K562 (cell line): Measurements from ENCODE around the gene TMEM209. TPM values are rescaled to one million over a fixed set of nuclear protein-coding genes. Genes with fewer than 3 reads are reported as not detected.

ENCODE experiments used
- ATF1 ChIP-seq, 2 experiments: fragments of 450-650 bp in 1 of 2; IDR thresholded peaks; 2 replicates each; pipeline ENCODE4 v1.6.1; 2016; ENCODE audit warnings: missing compliant biosample characterization in 1 of 2, missing genetic modification characterization in 1 of 2
- BACH1 ChIP-seq: fragments of 200-800 bp; sonication (Bioruptor generic); IDR thresholded peaks from 2 replicates; pipeline ENCODE4 v1.6.1; 2016; ENCODE audit warnings: missing genetic modification characterization, missing compliant biosample characterization
- BCOR ChIP-seq: fragments of 450-650 bp; IDR thresholded peaks from 2 replicates; pipeline ENCODE4 v1.6.1; 2016
- FOXA3 ChIP-seq, 2 experiments: fragments of 450-650 bp in 1 of 2; sonication (generic) in 1 of 2; formaldehyde crosslinking; IDR thresholded peaks in 1 of 2; conservative IDR thresholded peaks in 1 of 2; 2 replicates each; pipeline versions ENCODE4 v1.4.0 to v1.8.0; 2020 to 2022; ENCODE audit warnings: mild to moderate bottlenecking in 2 of 2, missing genetic modification reagents in 1 of 2
- GATA2 ChIP-seq: sonication (generic); formaldehyde crosslinking; IDR thresholded peaks from 2 replicates; pipeline ENCODE4 v1.4.0; 2020; ENCODE audit warnings: mild to moderate bottlenecking, missing genetic modification reagents
- NBN ChIP-seq: fragments of 450-650 bp; IDR thresholded peaks from 2 replicates; pipeline ENCODE4 v1.6.1; 2016; ENCODE audit warnings: low read depth, mild to moderate bottlenecking
- NR2C1 ChIP-seq, 2 experiments: fragments of 450-650 bp; IDR thresholded peaks; 2 replicates each; pipeline ENCODE4 v1.6.1; 2017; ENCODE audit warnings: mild to moderate bottlenecking in 2 of 2, antibody characterized with exemption in 1 of 2, inconsistent platforms in 1 of 2, missing compliant biosample characterization in 1 of 2, missing genetic modification characterization in 1 of 2
- RUNX1 ChIP-seq: sonication (generic); IDR thresholded peaks from 2 replicates; pipeline ENCODE4 v1.6.1; 2016; ENCODE audit warnings: antibody characterized with exemption, low read depth
- SETDB1 ChIP-seq: IDR thresholded peaks from one replicate; pipeline ENCODE4 v1.6.1; 2012; ENCODE audit warnings: low read length, control low read depth, inconsistent platforms
- SIRT6 ChIP-seq: IDR thresholded peaks from one replicate; pipeline ENCODE4 v1.6.1; 2012; ENCODE audit warnings: low read depth, mild to moderate bottlenecking, control low read depth, inconsistent platforms, low read length, moderate library complexity
- SMARCA5 ChIP-seq: fragments of 450-650 bp; IDR thresholded peaks from 2 replicates; pipeline ENCODE4 v1.6.1; 2016
- SRSF1 ChIP-seq: fragments of 200-400 bp; formaldehyde crosslinking; IDR thresholded peaks from 2 replicates; pipeline ENCODE4 v1.6.1; 2017; ENCODE audit warnings: mild to moderate bottlenecking, low read depth, low read length, moderate library complexity
- STAT6 ChIP-seq: sonication (generic); formaldehyde crosslinking; IDR thresholded peaks from 2 replicates; pipeline ENCODE4 v1.8.1; 2023; ENCODE audit warnings: mild to moderate bottlenecking, missing genetic modification reagents
- TCF3 ChIP-seq: sonication (generic); formaldehyde crosslinking; IDR thresholded peaks from 2 replicates; pipeline ENCODE4 v1.4.0; 2020; ENCODE audit warnings: mild to moderate bottlenecking, missing genetic modification reagents
- TRIM28 ChIP-seq: fragments of 450-650 bp; IDR thresholded peaks from 2 replicates; pipeline ENCODE4 v1.6.1; 2017
- polyA plus RNA-seq, 8 experiments: library from polyadenylated mRNA; depleted of rRNA in 4 of 8; stranded (reverse) in 5 of 8; unstranded in 3 of 8; fragments of >200 nt; fragmentation: Nextera tagmentation in 2 of 8; fragmentation: Illumina TruSeq in 1 of 8; extraction: Ambion mirVana in 2 of 8; extraction: Trizol in 1 of 8; gene quantifications; 2 replicates each; pipeline versions ENCODE4 v1.2.1 to v1.2.3, GENCODE V29; 2011 to 2014; ENCODE audit warnings: inconsistent platforms in 1 of 8, missing spikeins in 1 of 8
- total RNA-seq, 7 experiments: library from RNA; depleted of rRNA in 6 of 7; stranded (reverse); fragments of >200 nt in 6 of 7; fragmentation: Illumina TruSeq in 2 of 7; extraction: Trizol in 2 of 7; gene quantifications; 2 replicates each; pipeline versions ENCODE4 v1.2.1 to v1.2.3, GENCODE V29; 2011 to 2021; ENCODE audit warnings: low replicate concordance in 1 of 7
- TF ChIP-seq, protein P1 (sequence below): IDR thresholded peaks from 3 replicates; pipeline ENCODE4 v1.6.1; 2011; ENCODE audit warnings: borderline replicate concordance, mild to moderate bottlenecking, moderate library complexity; ENCODE audit not compliant: insufficient read length; ENCODE audit errors: extremely low read depth
- TF ChIP-seq, protein P2 (sequence below): sonication (generic); formaldehyde crosslinking; IDR thresholded peaks from 2 replicates; pipeline ENCODE4 v1.8.1; 2023; ENCODE audit warnings: mild to moderate bottlenecking, missing genetic modification reagents
- TF ChIP-seq, protein P3 (sequence below): fragments of 450-650 bp; formaldehyde crosslinking; IDR thresholded peaks from 2 replicates; pipeline ENCODE4 v1.4.0; 2022; ENCODE audit warnings: missing genetic modification characterization

TMEM209 gene
- total and polyA plus RNA-seq, 9 of the 15 experiments (the other 6 are each of a cell fraction or from before 2014, with no cell fraction given): 36.8 to 116 (median 76.6) TPM

- TF ChIP-seq NR2C1 (IDR thresholded peaks at IDR 0.05) (no peak), NR2C1 (tag; IDR thresholded peaks at IDR 0.05) (peak; percentile 32), ATF1 (CRISPR knock-in tag; IDR thresholded peaks at IDR 0.05) (no peak), ATF1 (tag; IDR thresholded peaks at IDR 0.05) (no peak), SMARCA5 (no peak), BCOR (peak; percentile 67), STAT6 (CRISPR knock-in tag) (no peak), NBN (peak; percentile 58; the same call in 1 of the 2 replicates), GATA2 (CRISPR knock-in tag) (peak; percentile 88), SIRT6 (no peak), TRIM28 (0 out of 2 replicates have a peak, but pooled peaks have one; percentile 17), TCF3 (CRISPR knock-in tag) (peak; percentile 97), BACH1 (tag) (no peak), RUNX1 (no peak; the same call in 1 of the 2 replicates), SETDB1 (no peak), SRSF1 (no peak), FOXA3 (CRISPR knock-in tag; conservative IDR thresholded peaks at IDR 0.05 in 1 of 2, IDR thresholded peaks at IDR 0.05 in 1 of 2) (peak in 1 of 2 experiments; percentile 63; a peak in 1 of 4 replicates)
- TF ChIP-seq, protein P1, sequence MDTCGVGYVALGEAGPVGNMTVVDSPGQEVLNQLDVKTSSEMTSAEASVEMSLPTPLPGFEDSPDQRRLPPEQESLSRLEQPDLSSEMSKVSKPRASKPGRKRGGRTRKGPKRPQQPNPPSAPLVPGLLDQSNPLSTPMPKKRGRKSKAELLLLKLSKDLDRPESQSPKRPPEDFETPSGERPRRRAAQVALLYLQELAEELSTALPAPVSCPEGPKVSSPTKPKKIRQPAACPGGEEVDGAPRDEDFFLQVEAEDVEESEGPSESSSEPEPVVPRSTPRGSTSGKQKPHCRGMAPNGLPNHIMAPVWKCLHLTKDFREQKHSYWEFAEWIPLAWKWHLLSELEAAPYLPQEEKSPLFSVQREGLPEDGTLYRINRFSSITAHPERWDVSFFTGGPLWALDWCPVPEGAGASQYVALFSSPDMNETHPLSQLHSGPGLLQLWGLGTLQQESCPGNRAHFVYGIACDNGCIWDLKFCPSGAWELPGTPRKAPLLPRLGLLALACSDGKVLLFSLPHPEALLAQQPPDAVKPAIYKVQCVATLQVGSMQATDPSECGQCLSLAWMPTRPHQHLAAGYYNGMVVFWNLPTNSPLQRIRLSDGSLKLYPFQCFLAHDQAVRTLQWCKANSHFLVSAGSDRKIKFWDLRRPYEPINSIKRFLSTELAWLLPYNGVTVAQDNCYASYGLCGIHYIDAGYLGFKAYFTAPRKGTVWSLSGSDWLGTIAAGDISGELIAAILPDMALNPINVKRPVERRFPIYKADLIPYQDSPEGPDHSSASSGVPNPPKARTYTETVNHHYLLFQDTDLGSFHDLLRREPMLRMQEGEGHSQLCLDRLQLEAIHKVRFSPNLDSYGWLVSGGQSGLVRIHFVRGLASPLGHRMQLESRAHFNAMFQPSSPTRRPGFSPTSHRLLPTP: no peak
- TF ChIP-seq, protein P2, sequence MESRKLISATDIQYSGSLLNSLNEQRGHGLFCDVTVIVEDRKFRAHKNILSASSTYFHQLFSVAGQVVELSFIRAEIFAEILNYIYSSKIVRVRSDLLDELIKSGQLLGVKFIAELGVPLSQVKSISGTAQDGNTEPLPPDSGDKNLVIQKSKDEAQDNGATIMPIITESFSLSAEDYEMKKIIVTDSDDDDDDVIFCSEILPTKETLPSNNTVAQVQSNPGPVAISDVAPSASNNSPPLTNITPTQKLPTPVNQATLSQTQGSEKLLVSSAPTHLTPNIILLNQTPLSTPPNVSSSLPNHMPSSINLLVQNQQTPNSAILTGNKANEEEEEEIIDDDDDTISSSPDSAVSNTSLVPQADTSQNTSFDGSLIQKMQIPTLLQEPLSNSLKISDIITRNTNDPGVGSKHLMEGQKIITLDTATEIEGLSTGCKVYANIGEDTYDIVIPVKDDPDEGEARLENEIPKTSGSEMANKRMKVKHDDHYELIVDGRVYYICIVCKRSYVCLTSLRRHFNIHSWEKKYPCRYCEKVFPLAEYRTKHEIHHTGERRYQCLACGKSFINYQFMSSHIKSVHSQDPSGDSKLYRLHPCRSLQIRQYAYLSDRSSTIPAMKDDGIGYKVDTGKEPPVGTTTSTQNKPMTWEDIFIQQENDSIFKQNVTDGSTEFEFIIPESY (CRISPR knock-in tag): peak; percentile 44; the same call in 1 of the 2 replicates
- TF ChIP-seq, protein P3, sequence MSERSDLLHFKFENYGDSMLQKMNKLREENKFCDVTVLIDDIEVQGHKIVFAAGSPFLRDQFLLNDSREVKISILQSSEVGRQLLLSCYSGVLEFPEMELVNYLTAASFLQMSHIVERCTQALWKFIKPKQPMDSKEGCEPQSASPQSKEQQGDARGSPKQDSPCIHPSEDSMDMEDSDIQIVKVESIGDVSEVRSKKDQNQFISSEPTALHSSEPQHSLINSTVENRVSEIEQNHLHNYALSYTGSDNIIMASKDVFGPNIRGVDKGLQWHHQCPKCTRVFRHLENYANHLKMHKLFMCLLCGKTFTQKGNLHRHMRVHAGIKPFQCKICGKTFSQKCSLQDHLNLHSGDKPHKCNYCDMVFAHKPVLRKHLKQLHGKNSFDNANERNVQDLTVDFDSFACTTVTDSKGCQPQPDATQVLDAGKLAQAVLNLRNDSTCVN (CRISPR knock-in tag): no peak
These were observed 73.0 kb downstream of the TMEM209 start (continued) for GRCh38 chr7:130131964-130132875.
